CD14-positive monocyte (primary cell): Measurements from ENCODE around the gene CLTC. TPM values are rescaled to one million over a fixed set of nuclear protein-coding genes. Genes with fewer than 3 reads are reported as not detected.
A peak's percentile ranks its signal among the peaks of the same experiment; 100 is the strongest.

Experiments used
- DNase-seq, 3 donors: peaks; one replicate each; pipeline ENCODE4 v3.0.0-alpha.2; 2011 to 2022
- H2AFZ ChIP-seq: 2 replicates; pipeline ENCODE4 v1.6.0; 2012; ENCODE audit warnings: mild to moderate bottlenecking, low read depth, low read length, inconsistent platforms; ENCODE audit not compliant: insufficient read depth, poor library complexity, severe bottlenecking
- H3K27ac ChIP-seq, 2 donors: 1 replicate in 1 of 2; 2 replicates in 1 of 2; pipeline ENCODE4 v1.5.1; 2012 to 2013; ENCODE audit warnings: low read length in 2 of 2, control low read depth in 1 of 2, inconsistent platforms in 1 of 2, low read depth in 1 of 2, mild to moderate bottlenecking in 1 of 2
- H3K27me3 ChIP-seq, 2 donors: one replicate each; pipeline versions ENCODE4 v1.6.0 to v1.6.1; 2011 to 2013; ENCODE audit warnings: low read length in 2 of 2; ENCODE audit not compliant: control insufficient read depth in 2 of 2, insufficient read depth in 2 of 2
- H3K36me3 ChIP-seq, 2 donors: replicated peaks in 1 of 2; 1 replicate in 1 of 2; 2 replicates in 1 of 2; pipeline versions ENCODE4 v1.5.1 to v1.6.1; 2012 to 2013; ENCODE audit warnings: low read length in 2 of 2, control low read depth in 1 of 2, inconsistent platforms in 1 of 2, mild to moderate bottlenecking in 1 of 2; ENCODE audit not compliant: insufficient read depth in 2 of 2, control insufficient read depth in 1 of 2
- H3K4me1 ChIP-seq, 2 donors: 1 replicate in 1 of 2; 2 replicates in 1 of 2; pipeline versions ENCODE4 v1.5.1 to v1.6.1; 2012 to 2013; ENCODE audit warnings: low read length in 2 of 2, control low read depth in 1 of 2, inconsistent platforms in 1 of 2, mild to moderate bottlenecking in 1 of 2, moderate library complexity in 1 of 2; ENCODE audit not compliant: insufficient read depth in 2 of 2, control insufficient read depth in 1 of 2
- H3K4me2 ChIP-seq: replicated peaks from 2 replicates; pipeline ENCODE3; 2012; ENCODE audit warnings: low read length, moderate library complexity, mild to moderate bottlenecking; ENCODE audit not compliant: poor library complexity, severe bottlenecking; ENCODE audit errors: extremely low read depth
- H3K4me3 ChIP-seq, 3 experiments: fragments of 200-600 bp in 1 of 3; sonication (generic) in 1 of 3; replicated peaks in 1 of 3; 1 replicate in 2 of 3; 2 replicates in 1 of 3; pipeline ENCODE4 v1.5.1; 2011 to 2013; ENCODE audit warnings: low read length in 3 of 3, mild to moderate bottlenecking in 3 of 3, control low read depth in 2 of 3, low read depth in 2 of 3, inconsistent platforms in 1 of 3, moderate library complexity in 1 of 3
- H3K79me2 ChIP-seq: 2 replicates; pipeline ENCODE4 v1.6.0; 2012; ENCODE audit warnings: mild to moderate bottlenecking, control low read depth, inconsistent platforms, low read length, moderate library complexity; ENCODE audit not compliant: insufficient read depth
- H3K9ac ChIP-seq: 2 replicates; pipeline ENCODE4 v1.6.0; 2017; ENCODE audit warnings: low read length, mild to moderate bottlenecking; ENCODE audit not compliant: insufficient read depth, poor library complexity, severe bottlenecking
- H3K9me3 ChIP-seq, 2 donors: replicated peaks in 1 of 2; 1 replicate in 1 of 2; 2 replicates in 1 of 2; pipeline versions ENCODE4 v1.5.1 to v1.6.1; 2012 to 2013; ENCODE audit warnings: low read length in 2 of 2, control low read depth in 1 of 2; ENCODE audit not compliant: control insufficient read depth in 1 of 2, insufficient read depth in 1 of 2
- H4K20me1 ChIP-seq: 2 replicates; pipeline ENCODE4 v1.6.0; 2012; ENCODE audit warnings: mild to moderate bottlenecking, low read length, control low read depth, moderate library complexity; ENCODE audit not compliant: insufficient read depth
- H3K27ac Mint-ChIP-seq, 7 donors: one replicate each; pipeline ENCODE4 v1.8.0; 2020; ENCODE audit warnings: mild to moderate bottlenecking in 7 of 7, mixed read lengths in 7 of 7, moderate library complexity in 6 of 7, inconsistent platforms in 2 of 7
- H3K27me3 Mint-ChIP-seq, 3 donors: one replicate each; pipeline ENCODE4 v1.8.0; 2021 to 2022; ENCODE audit warnings: low read depth in 3 of 3, mild to moderate bottlenecking in 3 of 3, mixed read lengths in 3 of 3, moderate library complexity in 3 of 3, inconsistent platforms in 1 of 3
- H3K36me3 Mint-ChIP-seq, 2 donors: one replicate each; pipeline ENCODE4 v1.8.0; 2020; ENCODE audit warnings: mixed read lengths in 2 of 2, inconsistent platforms in 1 of 2, mild to moderate bottlenecking in 1 of 2
- H3K4me1 Mint-ChIP-seq: one replicate; pipeline ENCODE4 v1.8.0; 2020; ENCODE audit warnings: mild to moderate bottlenecking, mixed read lengths
- H3K4me3 Mint-ChIP-seq, 2 donors: one replicate each; pipeline ENCODE4 v1.8.0; 2020; ENCODE audit warnings: mild to moderate bottlenecking in 2 of 2, mixed read lengths in 2 of 2, moderate library complexity in 1 of 2
- H3K9me3 Mint-ChIP-seq, 7 donors: one replicate each; pipeline ENCODE4 v1.8.0; 2020 to 2022; ENCODE audit warnings: mixed read lengths in 7 of 7, mild to moderate bottlenecking in 6 of 7, moderate library complexity in 6 of 7, inconsistent platforms in 2 of 7
- CTCF ChIP-seq: fragments of 200-600 bp; IDR thresholded peaks from one replicate; pipeline ENCODE4 v1.8.0; 2022; ENCODE audit warnings: antibody characterized with exemption, mild to moderate bottlenecking
- WGBS: methylation state at CpG from one replicate; pipeline ENCODE4 v1.1.5; 2013; ENCODE audit warnings: missing lambda C conversion rate; ENCODE audit not compliant: insufficient coverage; 5-methylcytosine and 5-hydroxymethylcytosine counted together
- intact Hi-C, 2 donors: fragments of 100-400 bp; cut with micrococcal nuclease; formaldehyde crosslinking; loops; one replicate each; pipeline versions ENCODE4 v1.15.0 to v1.15.1; 2023
- polyA plus RNA-seq, 3 donors: library from polyadenylated mRNA; depleted of rRNA in 1 of 3; unstranded in 2 of 3; stranded (reverse) in 1 of 3; fragments of 300-500 nt in 2 of 3; fragments of >200 nt in 1 of 3; fragmentation: Illumina TruSeq in 2 of 3; gene quantifications; 1 replicate in 2 of 3; 2 replicates in 1 of 3; pipeline ENCODE4 v1.2.3, GENCODE V29; 2012 to 2021

Gene CLTC
- polyA plus RNA-seq, 3 donors: 63.3 to 102 (median 65.1) TPM

GRCh38 chr17:59680314-59680713 lies 60.6 kb downstream of the CLTC start:
- no peak overlapping the region for H2AFZ ChIP-seq
- Mint-ChIP-seq H3K36me3 (peaks cover 85 to 88% of the 10 kb centered on the region in 2 donors), H3K4me3 (no peak overlapping the region), H3K27me3 (no peaks in the 10 kb centered on the region), H3K9me3 (no peaks in the 10 kb centered on the region), H3K27ac (no peak overlapping the region), H3K4me1 (peaks cover under 1% of the 10 kb centered on the region)
- no peak for DNase-seq
- TF ChIP-seq CTCF: no peak
- H3K4me2 ChIP-seq: no peak overlapping the region
- WGBS: no CpG with 5 or more reads among the region's 4 CpGs
- H3K9ac ChIP-seq: no peak overlapping the region
- no peak overlapping the region for H3K27ac ChIP-seq
- H3K27me3 ChIP-seq: no peaks in the 10 kb centered on the region
- intact Hi-C loops: no loop called here
- peaks cover 97 to 99% of the 10 kb centered on the region in 2 donors for H3K36me3 ChIP-seq
- no peak overlapping the region for H3K4me3 ChIP-seq
- peaks cover 89% of the 10 kb centered on the region for H4K20me1 ChIP-seq
- no peaks in the 10 kb centered on the region for H3K9me3 ChIP-seq
- H3K79me2 ChIP-seq: peaks cover 54% of the 10 kb centered on the region
- peaks cover 0 to 3% of the 10 kb centered on the region in 2 donors for H3K4me1 ChIP-seq

GRCh38 chr17:59683283-59683682 lies 63.6 kb downstream of the CLTC start:
- H3K36me3 ChIP-seq: peaks cover 98 to 100% of the 10 kb centered on the region in 2 donors
- peak overlapping the region in 1 of 2 donors; percentile 11 for H3K27ac ChIP-seq
- H3K4me3 ChIP-seq: no peak overlapping the region
- H3K4me3 Mint-ChIP-seq: no peak overlapping the region
- no peaks in the 10 kb centered on the region for H3K4me1 Mint-ChIP-seq
- H3K4me2 ChIP-seq: no peak overlapping the region
- H4K20me1 ChIP-seq: peaks cover 90% of the 10 kb centered on the region
- H3K27ac Mint-ChIP-seq: no peak overlapping the region
- intact Hi-C loops: no loop called here
- TF ChIP-seq CTCF: no peak
- no peak overlapping the region for H3K9ac ChIP-seq
- peaks cover 86 to 90% of the 10 kb centered on the region in 2 donors for H3K36me3 Mint-ChIP-seq
- DNase-seq: no peak
- no peaks in the 10 kb centered on the region for H3K27me3 ChIP-seq
- no peaks in the 10 kb centered on the region for H3K9me3 Mint-ChIP-seq
- H2AFZ ChIP-seq: no peak overlapping the region
- peaks cover 53% of the 10 kb centered on the region for H3K79me2 ChIP-seq
- no peaks in the 10 kb centered on the region for H3K9me3 ChIP-seq
- no peaks in the 10 kb centered on the region for H3K27me3 Mint-ChIP-seq
- no peaks in the 10 kb centered on the region for H3K4me1 ChIP-seq
